Measurements from ENCODE around the gene MZB1.
A peak's percentile ranks its signal among the peaks of the same experiment; 100 is the strongest.

MZB1 gene

DNA sequence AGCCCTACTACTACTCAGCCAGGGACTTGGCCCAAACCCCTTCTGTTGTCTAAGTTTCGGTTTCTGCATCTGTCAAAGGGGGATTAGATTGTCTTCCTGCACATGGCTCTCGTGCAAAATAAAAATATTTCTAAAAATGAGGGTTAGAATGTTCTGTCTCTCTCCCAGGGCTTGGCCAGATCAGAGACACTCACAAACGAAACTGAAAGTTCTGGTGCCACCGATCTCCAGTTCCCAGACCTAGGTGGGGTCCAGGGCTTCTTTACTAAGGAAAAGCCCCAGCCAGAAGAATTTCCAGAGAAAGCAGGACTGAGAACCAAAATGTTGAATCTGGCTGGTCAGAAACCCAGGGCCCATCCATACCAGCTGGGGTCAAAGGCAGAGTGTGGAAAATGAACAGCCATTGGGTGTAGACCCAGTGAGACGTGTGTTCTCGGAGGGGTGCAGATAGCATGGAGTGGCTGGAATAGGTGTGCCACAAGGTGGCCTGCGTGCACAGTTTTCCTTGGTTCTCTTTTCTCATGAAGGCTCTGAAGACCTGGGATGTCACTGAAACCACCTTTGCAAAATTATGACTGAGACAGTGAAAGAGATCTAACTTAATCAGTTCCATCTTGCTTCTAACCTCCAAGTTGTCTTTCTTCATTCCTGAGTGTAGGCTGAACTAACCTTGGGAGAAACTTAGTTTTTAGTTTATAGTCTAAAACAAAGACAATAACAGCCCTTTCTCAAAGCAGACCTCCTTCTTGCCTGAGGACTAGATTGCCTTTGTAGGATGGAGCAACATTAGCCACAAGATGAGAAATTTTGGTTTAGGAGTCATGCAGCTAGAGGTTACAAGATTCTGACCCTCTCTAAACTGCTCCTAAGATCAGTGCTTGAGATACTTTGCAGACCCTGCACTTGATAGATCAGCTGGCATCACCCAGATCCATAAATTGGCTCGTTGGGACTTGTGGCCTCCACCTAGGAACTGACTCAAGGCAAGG, 4.4 kb downstream of the MZB1 start:
- TF ChIP-seq, protein P1, sequence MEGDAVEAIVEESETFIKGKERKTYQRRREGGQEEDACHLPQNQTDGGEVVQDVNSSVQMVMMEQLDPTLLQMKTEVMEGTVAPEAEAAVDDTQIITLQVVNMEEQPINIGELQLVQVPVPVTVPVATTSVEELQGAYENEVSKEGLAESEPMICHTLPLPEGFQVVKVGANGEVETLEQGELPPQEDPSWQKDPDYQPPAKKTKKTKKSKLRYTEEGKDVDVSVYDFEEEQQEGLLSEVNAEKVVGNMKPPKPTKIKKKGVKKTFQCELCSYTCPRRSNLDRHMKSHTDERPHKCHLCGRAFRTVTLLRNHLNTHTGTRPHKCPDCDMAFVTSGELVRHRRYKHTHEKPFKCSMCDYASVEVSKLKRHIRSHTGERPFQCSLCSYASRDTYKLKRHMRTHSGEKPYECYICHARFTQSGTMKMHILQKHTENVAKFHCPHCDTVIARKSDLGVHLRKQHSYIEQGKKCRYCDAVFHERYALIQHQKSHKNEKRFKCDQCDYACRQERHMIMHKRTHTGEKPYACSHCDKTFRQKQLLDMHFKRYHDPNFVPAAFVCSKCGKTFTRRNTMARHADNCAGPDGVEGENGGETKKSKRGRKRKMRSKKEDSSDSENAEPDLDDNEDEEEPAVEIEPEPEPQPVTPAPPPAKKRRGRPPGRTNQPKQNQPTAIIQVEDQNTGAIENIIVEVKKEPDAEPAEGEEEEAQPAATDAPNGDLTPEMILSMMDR (IDR thresholded peaks at IDR 0.05; ENCODE audit: control extremely low read depth, extremely low read depth, low read depth, missing control alignments) = no peak

DNA sequence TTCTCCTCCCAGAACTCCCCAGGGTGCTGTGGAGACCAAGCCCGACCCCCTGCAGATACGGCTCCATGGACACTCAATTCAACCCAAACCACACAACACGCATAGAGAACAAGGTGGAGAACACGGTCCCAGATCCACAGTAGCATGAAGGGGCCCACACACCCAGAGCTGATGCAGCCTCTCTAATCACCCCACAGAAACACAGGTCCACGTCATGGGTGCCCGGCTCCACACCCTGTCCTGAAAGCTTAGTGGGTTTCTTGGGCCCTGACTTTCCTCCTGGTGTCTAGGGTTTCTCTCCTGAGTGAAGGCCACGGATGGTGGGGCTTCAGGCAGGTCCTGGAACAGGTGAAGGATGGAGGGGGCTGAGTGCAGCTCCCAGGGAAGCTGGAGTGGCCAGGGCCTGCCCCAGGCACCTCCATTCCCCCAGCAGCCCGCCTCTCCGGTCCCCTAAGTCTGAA, 5.1 kb downstream of the MZB1 start:
- TF ChIP-seq, protein P1 (IDR thresholded peaks at IDR 0.05; ENCODE audit: control extremely low read depth, extremely low read depth, low read depth, missing control alignments) = no peak
- CTCF ChIA-PET = interaction anchor here (1.1 to 1.2 kb wide), 2 partner anchors 19 to 38 kb away, joined by 3 read pairs; no protein-coding TSS in a partner anchor
- POLR2A ChIA-PET = interaction anchor here (1.0 kb wide), 1 partner anchor 15 kb away, joined by 3 read pairs; no protein-coding TSS in a partner anchor
- no peak for DNase-seq (ENCODE audit: extremely low spot score)

More for the DNA sequence above, 4.4 kb downstream of the MZB1 start:
- POLR2A ChIA-PET = interaction anchor here (1.0 kb wide), 1 partner anchor 16 kb away, joined by 3 read pairs; no protein-coding TSS in a partner anchor
- CTCF ChIA-PET = interaction anchor here (0.9 to 1.5 kb wide), 7 partner anchors 8 to 132 kb away, joined by 3 to 5 read pairs (median 3); no protein-coding TSS in a partner anchor
- DNase-seq (ENCODE audit: extremely low spot score) = no peak

DNA sequence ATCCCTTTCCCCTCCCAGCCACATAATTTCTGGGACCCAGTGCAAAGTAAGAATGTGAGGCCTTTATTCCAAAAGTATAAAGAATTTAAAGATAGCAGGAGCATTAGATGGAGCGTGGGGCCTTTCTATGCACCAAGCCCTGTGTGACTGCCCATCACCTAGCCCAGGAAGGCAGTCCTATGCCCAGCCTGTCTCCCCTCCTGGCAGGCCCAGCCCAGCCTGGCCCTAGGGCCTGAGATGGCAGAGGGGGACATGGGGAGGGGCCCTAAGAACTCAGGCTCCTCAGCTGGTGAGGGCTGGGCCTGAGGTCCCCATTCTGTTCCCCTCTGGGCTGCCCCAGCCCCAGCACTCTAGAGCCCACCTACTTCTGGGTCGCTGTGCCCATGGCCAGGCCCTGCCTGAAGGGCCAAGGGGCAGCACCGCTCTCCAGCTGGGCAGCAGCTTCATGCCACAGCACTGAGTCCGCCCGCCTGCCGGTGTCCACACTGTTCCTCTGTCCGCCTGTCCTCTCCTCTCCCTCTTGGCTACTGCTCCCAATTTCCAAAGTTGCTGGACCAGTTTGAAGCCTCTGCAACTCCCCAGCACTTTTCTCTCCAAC, 5.6 kb downstream of the MZB1 start:
- TF ChIP-seq, protein P1 (IDR thresholded peaks at IDR 0.05; ENCODE audit: control extremely low read depth, extremely low read depth, low read depth, missing control alignments) = no peak
- no peak for DNase-seq (ENCODE audit: extremely low spot score)
- CTCF ChIA-PET = interaction anchor here (1.1 to 1.2 kb wide), 2 partner anchors 19 to 39 kb away, joined by 3 read pairs; no protein-coding TSS in a partner anchor
- POLR2A ChIA-PET = interaction anchor here (1.0 kb wide), 1 partner anchor 14 kb away, joined by 3 read pairs; no protein-coding TSS in a partner anchor

DNA sequence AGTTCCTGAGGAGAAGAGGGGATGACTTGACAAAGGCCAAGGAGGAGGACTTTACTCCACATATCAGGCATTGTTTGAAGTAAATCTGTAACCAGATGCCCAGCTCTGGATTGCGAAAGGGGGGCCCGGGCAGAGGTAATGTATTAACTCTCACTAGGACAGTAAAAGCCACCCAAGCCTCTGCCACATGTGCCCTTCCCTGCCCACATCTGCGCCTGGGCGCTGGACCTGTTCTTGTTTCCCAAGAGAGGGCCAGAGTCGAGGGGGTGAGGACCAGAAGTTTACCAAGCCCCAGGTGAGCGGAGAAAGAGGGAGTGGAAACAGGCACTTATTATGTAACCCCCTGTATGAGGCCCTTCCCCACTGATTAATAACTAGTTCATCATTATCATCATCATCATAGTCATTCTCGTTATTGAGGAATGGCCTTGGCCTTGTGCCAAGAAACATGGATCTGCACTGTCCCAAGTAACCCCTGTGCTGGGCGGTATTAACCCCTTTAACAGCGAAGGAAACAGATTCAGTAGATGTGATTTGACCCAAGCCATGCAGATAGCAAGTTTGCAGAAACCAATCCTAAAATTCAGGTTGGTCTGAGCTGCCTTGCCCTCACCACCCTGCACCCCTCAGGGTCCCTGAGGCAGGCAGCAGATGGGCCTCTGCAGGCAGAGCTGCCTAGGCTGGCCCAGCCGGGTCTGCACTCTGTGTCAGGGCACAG, 6.3 kb downstream of the MZB1 start, which contains the start of gene SLC23A1:
SLC23A1 (minus strand) TSS at position 23 of the 718 bp plus-strand sequence. CDS start 44 bp downstream, outside the sequence.
- ChIA-PET POLR2A (no interaction called here), CTCF (interaction anchor here (1.1 to 1.5 kb wide), 2 partner anchors 14 to 39 kb away, joined by 3 read pairs; no protein-coding TSS in a partner anchor)
- DNase-seq (ENCODE audit: extremely low spot score) = peak; percentile 10
- TF ChIP-seq, protein P1 (IDR thresholded peaks at IDR 0.05; ENCODE audit: control extremely low read depth, extremely low read depth, low read depth, missing control alignments) = no peak

DNA sequence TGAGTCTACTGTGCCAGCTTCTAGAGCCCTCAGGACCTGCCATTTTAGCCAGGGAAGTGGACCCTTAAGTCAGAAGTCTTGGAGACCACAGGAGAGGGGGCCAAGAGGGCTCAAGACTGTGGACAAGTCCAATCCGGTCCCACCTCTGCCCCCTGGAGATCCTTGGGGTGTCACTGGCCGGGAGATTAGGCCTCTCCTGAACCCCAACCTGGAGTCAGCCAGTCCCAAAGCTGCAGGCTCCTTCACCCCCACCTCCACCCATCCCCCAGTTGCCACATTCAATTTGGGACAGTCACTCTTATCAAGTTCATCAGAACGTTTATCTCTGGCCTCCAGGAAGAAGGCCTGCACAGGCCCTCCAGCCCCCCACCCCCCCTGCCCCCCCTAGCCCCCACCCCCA, 6.9 kb downstream of the MZB1 start:
- DNase-seq (ENCODE audit: extremely low spot score) = no peak
- CTCF ChIA-PET = interaction anchor here (1.5 kb wide), 1 partner anchor 13 kb away, joined by 3 read pairs; no protein-coding TSS in a partner anchor
- TF ChIP-seq, protein P1 (IDR thresholded peaks at IDR 0.05; ENCODE audit: control extremely low read depth, extremely low read depth, low read depth, missing control alignments) = no peak
- POLR2A ChIA-PET = interaction anchor here (0.6 kb wide), 1 partner anchor 16 kb away, joined by 3 read pairs; no protein-coding TSS in a partner anchor
